Testis (tissue), 2 donors: Measurements from ENCODE around the gene PLPPR4.

Source experiments
- POLR2A ChIP-seq: fragments of 450-650 bp; IDR thresholded peaks from one replicate; pipeline ENCODE4 v1.6.1; 2017; ENCODE audit warnings: antibody characterized with exemption, mild to moderate bottlenecking, moderate library complexity
- TF ChIP-seq, protein P1 (sequence below), 3 experiments: fragments of 450-650 bp in 2 of 3; fragments of 200-600 bp in 1 of 3; sonication (generic) in 1 of 3; IDR thresholded peaks; one replicate each; pipeline ENCODE4 v1.5.1; 2016 to 2019; ENCODE audit warnings: antibody characterized with exemption in 3 of 3, mild to moderate bottlenecking in 2 of 3, moderate library complexity in 1 of 3

DNA sequence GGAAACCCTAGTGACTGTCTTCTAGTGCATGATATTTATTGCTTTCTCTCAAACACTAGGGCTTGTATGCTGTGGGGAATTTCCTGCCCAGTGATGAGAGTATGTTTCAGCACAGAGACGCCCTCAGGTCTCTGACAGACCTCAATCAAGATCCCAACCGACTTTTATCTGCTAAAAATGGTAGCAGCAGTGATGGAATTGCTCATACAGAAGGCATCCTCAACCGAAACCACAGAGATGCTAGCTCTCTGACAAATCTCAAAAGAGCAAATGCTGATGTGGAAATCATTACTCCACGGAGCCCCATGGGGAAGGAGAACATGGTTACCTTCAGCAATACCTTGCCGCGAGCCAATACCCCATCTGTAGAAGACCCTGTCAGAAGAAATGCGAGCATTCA lies 41.3 kb downstream of the PLPPR4 start:
- TF ChIP-seq, protein P1, sequence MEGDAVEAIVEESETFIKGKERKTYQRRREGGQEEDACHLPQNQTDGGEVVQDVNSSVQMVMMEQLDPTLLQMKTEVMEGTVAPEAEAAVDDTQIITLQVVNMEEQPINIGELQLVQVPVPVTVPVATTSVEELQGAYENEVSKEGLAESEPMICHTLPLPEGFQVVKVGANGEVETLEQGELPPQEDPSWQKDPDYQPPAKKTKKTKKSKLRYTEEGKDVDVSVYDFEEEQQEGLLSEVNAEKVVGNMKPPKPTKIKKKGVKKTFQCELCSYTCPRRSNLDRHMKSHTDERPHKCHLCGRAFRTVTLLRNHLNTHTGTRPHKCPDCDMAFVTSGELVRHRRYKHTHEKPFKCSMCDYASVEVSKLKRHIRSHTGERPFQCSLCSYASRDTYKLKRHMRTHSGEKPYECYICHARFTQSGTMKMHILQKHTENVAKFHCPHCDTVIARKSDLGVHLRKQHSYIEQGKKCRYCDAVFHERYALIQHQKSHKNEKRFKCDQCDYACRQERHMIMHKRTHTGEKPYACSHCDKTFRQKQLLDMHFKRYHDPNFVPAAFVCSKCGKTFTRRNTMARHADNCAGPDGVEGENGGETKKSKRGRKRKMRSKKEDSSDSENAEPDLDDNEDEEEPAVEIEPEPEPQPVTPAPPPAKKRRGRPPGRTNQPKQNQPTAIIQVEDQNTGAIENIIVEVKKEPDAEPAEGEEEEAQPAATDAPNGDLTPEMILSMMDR (IDR thresholded peaks at IDR 0.05) = no peak
- no peak for TF ChIP-seq POLR2A
